ENCODE results near the gene TMEM80.

Gene TMEM80

GRCh38 chr11:699116-699508 is 3.5 kb downstream of the TMEM80 start:
- H3K4me3 ChIP-seq (ENCODE audit: low read depth, low read length), result no peak overlapping the region
- no peak for DNase-seq (ENCODE audit: low read depth)
- TF ChIP-seq CTCF (IDR thresholded peaks at IDR 0.05; ENCODE audit: low read depth, low read length, missing control alignments), result no peak

- DNase-seq (ENCODE audit: low read depth), result no peak
- TF ChIP-seq CTCF (IDR thresholded peaks at IDR 0.05; ENCODE audit: low read depth, low read length, missing control alignments), result no peak
- H3K4me3 ChIP-seq (ENCODE audit: low read depth, low read length), result no peak overlapping the region
These were observed 4.1 kb downstream of the TMEM80 start for GRCh38 chr11:699753-700152.

GRCh38 chr11:701741-702461 is 6.3 kb downstream of the TMEM80 start:
- no peak for TF ChIP-seq CTCF (IDR thresholded peaks at IDR 0.05; ENCODE audit: low read depth, low read length, missing control alignments)
- no peak overlapping the region for H3K4me3 ChIP-seq (ENCODE audit: low read depth, low read length)
- DNase-seq (ENCODE audit: low read depth), result no peak

GRCh38 chr11:702462-703461 is 7.1 kb downstream of the TMEM80 start:
- no peak for TF ChIP-seq CTCF (IDR thresholded peaks at IDR 0.05; ENCODE audit: low read depth, low read length, missing control alignments)
- DNase-seq (ENCODE audit: low read depth), result no peak
- no peak overlapping the region for H3K4me3 ChIP-seq (ENCODE audit: low read depth, low read length)

- TF ChIP-seq CTCF (IDR thresholded peaks at IDR 0.05; ENCODE audit: low read depth, low read length, missing control alignments), result no peak
- DNase-seq (ENCODE audit: low read depth), result no peak
These were observed 7.9 kb downstream of the TMEM80 start for GRCh38 chr11:703506-703905.

GRCh38 chr11:704228-704674 is 8.6 kb downstream of the TMEM80 start:
- H3K4me3 ChIP-seq (ENCODE audit: low read depth, low read length), result no peak overlapping the region
- TF ChIP-seq CTCF (IDR thresholded peaks at IDR 0.05; ENCODE audit: low read depth, low read length, missing control alignments), result no peak
- no peak for DNase-seq (ENCODE audit: low read depth)

More at GRCh38 chr11:703506-703905, 7.9 kb downstream of the TMEM80 start:
- no peak overlapping the region for H3K4me3 ChIP-seq (ENCODE audit: low read depth, low read length)
